Measurements from ENCODE around the gene TMEM178B.

DNA sequence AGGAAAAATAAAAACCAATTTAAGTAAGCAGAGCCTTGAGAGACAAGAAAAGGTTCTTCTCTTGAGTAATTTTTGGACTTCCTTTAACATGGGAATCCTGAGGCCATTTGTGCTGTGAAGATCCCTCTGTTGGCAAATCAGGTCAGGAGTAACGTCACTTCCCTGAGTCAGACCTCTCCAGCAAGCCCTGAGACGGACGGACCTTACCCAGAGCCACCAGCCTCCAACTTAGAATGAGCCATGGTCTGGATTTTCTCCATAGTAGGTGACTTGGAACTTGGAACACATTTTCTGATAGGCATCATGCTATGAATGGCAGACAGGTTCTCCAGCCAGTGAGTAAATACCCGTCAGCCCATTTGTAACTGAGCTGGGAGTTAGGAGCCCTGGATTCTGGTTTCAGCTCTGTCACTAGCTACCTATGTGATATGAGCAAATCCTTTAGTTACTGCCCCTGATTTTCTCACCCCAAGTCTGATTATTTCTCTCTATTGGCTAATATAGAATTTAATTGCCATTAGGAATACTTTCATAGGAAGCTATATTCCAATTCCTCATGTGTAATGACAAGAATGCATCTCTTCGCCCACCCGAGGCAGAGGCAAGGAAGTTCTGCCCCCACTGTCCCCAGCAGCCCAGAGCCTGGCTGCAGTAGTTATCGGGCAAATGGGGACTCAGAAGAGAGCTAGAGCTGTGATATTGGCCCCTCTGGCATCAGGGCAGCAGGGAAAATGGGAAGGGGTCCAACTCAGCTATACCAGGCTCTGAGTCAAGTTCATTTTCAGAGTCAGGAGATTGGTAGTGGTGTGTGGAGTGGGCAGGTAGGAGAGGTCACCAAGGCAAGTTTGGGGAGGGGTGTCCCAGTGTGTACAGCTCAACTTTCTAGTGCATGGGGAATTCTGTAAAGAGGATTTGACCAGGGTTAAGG is 323.6 kb downstream of the TMEM178B start:
- TF ChIP-seq RCOR1 (conservative IDR thresholded peaks at IDR 0.05; ENCODE audit: low read depth, low read length) (no peak), E4F1 (IDR thresholded peaks at IDR 0.05; ENCODE audit: borderline replicate concordance, partially characterized antibody) (no peak), POU2F2 (IDR thresholded peaks at IDR 0.05; ENCODE audit: borderline replicate concordance, low read depth, low read length) (no peak), MYC (IDR thresholded peaks at IDR 0.05; ENCODE audit: insufficient read depth, insufficient read length, insufficient replicate concordance, low read length, severe bottlenecking) (no peak), POLR2AphosphoS5 (IDR thresholded peaks at IDR 0.05; ENCODE audit: low read length) (no peak), MAX (IDR thresholded peaks at IDR 0.05; ENCODE audit: low read depth, low read length) (no peak), RAD21 (IDR thresholded peaks at IDR 0.05; ENCODE audit: insufficient read depth, low read depth, low read length) (no peak), SREBF2 (IDR thresholded peaks at IDR 0.05; ENCODE audit: low read length) (no peak), ZNF384 (IDR thresholded peaks at IDR 0.05; ENCODE audit: borderline replicate concordance, low read depth, low read length) (no peak), CBX3 (IDR thresholded peaks at IDR 0.05; ENCODE audit: borderline replicate concordance, low read depth) (no peak), STAT3 (IDR thresholded peaks at IDR 0.05; ENCODE audit: low read depth, low read length) (no peak)
- TF ChIP-seq, protein P1, sequence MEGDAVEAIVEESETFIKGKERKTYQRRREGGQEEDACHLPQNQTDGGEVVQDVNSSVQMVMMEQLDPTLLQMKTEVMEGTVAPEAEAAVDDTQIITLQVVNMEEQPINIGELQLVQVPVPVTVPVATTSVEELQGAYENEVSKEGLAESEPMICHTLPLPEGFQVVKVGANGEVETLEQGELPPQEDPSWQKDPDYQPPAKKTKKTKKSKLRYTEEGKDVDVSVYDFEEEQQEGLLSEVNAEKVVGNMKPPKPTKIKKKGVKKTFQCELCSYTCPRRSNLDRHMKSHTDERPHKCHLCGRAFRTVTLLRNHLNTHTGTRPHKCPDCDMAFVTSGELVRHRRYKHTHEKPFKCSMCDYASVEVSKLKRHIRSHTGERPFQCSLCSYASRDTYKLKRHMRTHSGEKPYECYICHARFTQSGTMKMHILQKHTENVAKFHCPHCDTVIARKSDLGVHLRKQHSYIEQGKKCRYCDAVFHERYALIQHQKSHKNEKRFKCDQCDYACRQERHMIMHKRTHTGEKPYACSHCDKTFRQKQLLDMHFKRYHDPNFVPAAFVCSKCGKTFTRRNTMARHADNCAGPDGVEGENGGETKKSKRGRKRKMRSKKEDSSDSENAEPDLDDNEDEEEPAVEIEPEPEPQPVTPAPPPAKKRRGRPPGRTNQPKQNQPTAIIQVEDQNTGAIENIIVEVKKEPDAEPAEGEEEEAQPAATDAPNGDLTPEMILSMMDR (IDR thresholded peaks at IDR 0.05 in 2 of 3, conservative IDR thresholded peaks at IDR 0.05 in 1 of 3; ENCODE audit: control insufficient read depth in 2 of 3, extremely low read depth in 1 of 3, insufficient read depth in 1 of 3, low read depth in 3 of 3, low read length in 3 of 3) = no peak

All from GM12878 (cell line).